Body of pancreas (tissue), 4 donors: ENCODE results near the gene SERBP1.

Experiments
- POLR2A ChIP-seq, 3 donors: fragments of 450-650 bp; IDR thresholded peaks; one replicate each; pipeline ENCODE4 v1.6.1; 2016; ENCODE audit warnings: antibody characterized with exemption in 3 of 3, mild to moderate bottlenecking in 2 of 3
- TF ChIP-seq, protein P1 (sequence below), 7 experiments: fragments of 450-650 bp in 4 of 7; fragments of 200-600 bp in 3 of 7; sonication (generic) in 3 of 7; IDR thresholded peaks; one replicate each; pipeline ENCODE4 v1.5.1; 2016 to 2019; ENCODE audit warnings: antibody characterized with exemption in 7 of 7

DNA sequence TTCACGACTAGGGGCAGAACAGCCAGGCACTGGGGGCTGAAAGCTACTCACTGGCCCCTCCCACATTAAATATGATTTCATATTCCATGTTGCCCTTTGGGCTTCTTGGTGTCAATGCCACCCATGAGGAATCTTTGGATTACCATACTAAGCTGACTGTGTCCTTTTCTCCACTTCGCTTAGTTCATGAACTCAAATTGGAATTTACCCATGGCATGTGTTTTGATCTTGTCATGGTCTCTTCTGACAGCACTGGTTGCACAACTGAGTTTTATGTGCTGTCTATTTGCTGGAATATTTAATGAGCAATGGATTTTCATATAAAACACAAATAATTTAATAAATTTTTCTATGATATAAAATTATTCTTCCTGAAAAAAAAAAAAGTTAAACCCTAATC, 59.2 kb downstream of the SERBP1 start:
- TF ChIP-seq POLR2A (IDR thresholded peaks at IDR 0.05): no peak
- TF ChIP-seq, protein P1, sequence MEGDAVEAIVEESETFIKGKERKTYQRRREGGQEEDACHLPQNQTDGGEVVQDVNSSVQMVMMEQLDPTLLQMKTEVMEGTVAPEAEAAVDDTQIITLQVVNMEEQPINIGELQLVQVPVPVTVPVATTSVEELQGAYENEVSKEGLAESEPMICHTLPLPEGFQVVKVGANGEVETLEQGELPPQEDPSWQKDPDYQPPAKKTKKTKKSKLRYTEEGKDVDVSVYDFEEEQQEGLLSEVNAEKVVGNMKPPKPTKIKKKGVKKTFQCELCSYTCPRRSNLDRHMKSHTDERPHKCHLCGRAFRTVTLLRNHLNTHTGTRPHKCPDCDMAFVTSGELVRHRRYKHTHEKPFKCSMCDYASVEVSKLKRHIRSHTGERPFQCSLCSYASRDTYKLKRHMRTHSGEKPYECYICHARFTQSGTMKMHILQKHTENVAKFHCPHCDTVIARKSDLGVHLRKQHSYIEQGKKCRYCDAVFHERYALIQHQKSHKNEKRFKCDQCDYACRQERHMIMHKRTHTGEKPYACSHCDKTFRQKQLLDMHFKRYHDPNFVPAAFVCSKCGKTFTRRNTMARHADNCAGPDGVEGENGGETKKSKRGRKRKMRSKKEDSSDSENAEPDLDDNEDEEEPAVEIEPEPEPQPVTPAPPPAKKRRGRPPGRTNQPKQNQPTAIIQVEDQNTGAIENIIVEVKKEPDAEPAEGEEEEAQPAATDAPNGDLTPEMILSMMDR (IDR thresholded peaks at IDR 0.05): no peak
